ENCODE results near the gene CARD9. TPM values are rescaled to one million over a fixed set of nuclear protein-coding genes. Genes with fewer than 3 reads are reported as not detected.

The CARD9 gene
- total RNA-seq, 1 donor from 2014 or later = 15.0 TPM

DNA sequence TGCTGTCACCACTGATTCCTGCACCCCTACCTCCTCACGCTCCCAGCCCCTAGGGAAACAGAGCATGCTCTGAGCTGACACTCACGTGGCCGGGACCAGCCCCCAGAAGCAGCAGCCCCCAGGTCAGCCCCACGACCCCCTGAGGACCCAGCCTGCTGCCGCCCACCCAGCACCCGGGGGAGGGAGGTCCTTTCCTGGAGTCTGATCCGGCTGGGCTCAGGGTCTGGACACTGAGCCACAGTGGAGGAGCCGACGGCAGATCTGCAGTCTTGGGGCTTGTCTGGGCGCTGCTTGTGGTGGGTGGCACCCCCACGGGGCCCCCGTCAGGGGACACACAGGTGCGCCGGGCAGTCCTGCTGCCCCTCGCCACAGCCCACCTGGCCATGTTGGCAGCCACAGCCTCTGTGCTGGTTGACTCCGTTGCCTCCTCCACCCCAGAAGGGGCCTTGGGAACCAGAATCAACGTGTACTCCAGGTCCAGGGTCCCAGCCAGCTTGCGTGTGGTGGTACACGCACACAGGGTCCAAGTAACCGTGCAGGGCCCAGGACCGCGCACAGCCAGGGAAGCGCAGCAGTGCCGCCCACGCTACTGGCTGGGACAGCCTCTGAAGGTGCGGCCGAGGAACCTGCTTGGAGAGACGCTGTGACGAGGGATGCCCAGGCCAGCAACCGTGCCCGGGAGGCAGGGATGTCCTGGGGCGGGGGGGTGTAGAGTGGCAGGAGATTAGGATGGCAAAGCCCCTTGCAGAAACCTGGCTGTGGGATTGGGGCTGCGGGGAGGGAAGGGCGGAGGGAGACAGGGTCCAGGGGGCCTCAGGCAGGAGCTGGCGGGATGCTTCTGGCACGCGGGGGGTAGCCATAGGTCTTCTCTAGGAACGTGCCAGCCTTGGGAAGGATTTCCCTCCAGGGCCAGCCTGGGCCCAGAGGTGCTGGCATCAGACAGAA, 13.4 kb downstream of the CARD9 start:
- no peak for TF ChIP-seq CTCF (IDR thresholded peaks at IDR 0.05)
- Histone ChIP-seq H3K27me3 (ENCODE audit: low read depth) (no peaks in the 10 kb centered on the region), H3K27ac (no peak overlapping the region), H3K36me3 (peaks cover 10% of the 10 kb centered on the region), H3K4me3 (no peak overlapping the region), H3K9me3 (no peaks in the 10 kb centered on the region), H3K4me1 (peaks cover 28% of the 10 kb centered on the region)
- no peak for DNase-seq
- intact Hi-C loops (cut with DNase I) = no loop called here
- no peak for ATAC-seq

GRCh38 chr9:136358888-136359287, 14.6 kb downstream of the CARD9 start:
- Histone ChIP-seq H3K9me3 (no peaks in the 10 kb centered on the region), H3K27me3 (ENCODE audit: low read depth) (no peaks in the 10 kb centered on the region), H3K4me1 (peaks cover 32% of the 10 kb centered on the region), H3K27ac (no peak overlapping the region), H3K4me3 (no peak overlapping the region), H3K36me3 (peaks cover 10% of the 10 kb centered on the region)
- TF ChIP-seq CTCF (IDR thresholded peaks at IDR 0.05) = no peak
- DNase-seq (no peak), ATAC-seq (no peak)
- intact Hi-C loops (cut with DNase I) = no loop called here

DNA sequence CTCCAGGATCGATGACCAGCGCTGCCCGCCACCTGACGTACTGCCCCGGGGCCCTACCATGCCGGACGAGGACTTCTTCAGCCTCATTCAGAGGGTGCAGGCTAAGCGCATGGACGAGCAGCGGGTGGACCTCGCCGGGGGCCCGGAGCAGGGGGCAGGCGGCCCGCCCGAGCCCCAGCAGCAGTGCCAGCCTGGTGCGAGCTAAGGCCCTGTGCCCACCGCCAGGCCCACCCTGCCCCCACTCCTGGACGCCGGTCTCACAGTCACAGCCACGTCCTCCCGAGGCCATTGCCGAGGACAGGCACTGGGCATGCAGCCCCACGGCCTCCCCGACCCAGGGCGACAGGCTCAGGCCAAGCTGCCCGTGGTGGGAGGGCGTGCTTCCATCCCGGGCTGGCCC, 15.5 kb downstream of the CARD9 start:
- DNase-seq (no peak), ATAC-seq (no peak)
- peaks cover 32% of the 10 kb centered on the region for H3K4me1 ChIP-seq
- no peak overlapping the region for H3K27ac ChIP-seq
- no peak overlapping the region for H3K4me3 ChIP-seq
- no peaks in the 10 kb centered on the region for H3K9me3 ChIP-seq
- intact Hi-C loops (cut with DNase I) = no loop called here
- TF ChIP-seq CTCF (IDR thresholded peaks at IDR 0.05) = no peak
- peaks cover 10% of the 10 kb centered on the region for H3K36me3 ChIP-seq
- no peaks in the 10 kb centered on the region for H3K27me3 ChIP-seq (ENCODE audit: low read depth)

GRCh38 chr9:136357202-136357725, 16.2 kb downstream of the CARD9 start:
- intact Hi-C loops (cut with DNase I) = no loop called here
- no peaks in the 10 kb centered on the region for H3K9me3 ChIP-seq
- TF ChIP-seq CTCF (IDR thresholded peaks at IDR 0.05) = no peak
- H3K27ac ChIP-seq = no peak overlapping the region
- no peak overlapping the region for H3K4me3 ChIP-seq
- peaks cover 10% of the 10 kb centered on the region for H3K36me3 ChIP-seq
- ATAC-seq (no peak), DNase-seq (no peak)
- H3K4me1 ChIP-seq = peaks cover 30% of the 10 kb centered on the region
- no peaks in the 10 kb centered on the region for H3K27me3 ChIP-seq (ENCODE audit: low read depth)

DNA sequence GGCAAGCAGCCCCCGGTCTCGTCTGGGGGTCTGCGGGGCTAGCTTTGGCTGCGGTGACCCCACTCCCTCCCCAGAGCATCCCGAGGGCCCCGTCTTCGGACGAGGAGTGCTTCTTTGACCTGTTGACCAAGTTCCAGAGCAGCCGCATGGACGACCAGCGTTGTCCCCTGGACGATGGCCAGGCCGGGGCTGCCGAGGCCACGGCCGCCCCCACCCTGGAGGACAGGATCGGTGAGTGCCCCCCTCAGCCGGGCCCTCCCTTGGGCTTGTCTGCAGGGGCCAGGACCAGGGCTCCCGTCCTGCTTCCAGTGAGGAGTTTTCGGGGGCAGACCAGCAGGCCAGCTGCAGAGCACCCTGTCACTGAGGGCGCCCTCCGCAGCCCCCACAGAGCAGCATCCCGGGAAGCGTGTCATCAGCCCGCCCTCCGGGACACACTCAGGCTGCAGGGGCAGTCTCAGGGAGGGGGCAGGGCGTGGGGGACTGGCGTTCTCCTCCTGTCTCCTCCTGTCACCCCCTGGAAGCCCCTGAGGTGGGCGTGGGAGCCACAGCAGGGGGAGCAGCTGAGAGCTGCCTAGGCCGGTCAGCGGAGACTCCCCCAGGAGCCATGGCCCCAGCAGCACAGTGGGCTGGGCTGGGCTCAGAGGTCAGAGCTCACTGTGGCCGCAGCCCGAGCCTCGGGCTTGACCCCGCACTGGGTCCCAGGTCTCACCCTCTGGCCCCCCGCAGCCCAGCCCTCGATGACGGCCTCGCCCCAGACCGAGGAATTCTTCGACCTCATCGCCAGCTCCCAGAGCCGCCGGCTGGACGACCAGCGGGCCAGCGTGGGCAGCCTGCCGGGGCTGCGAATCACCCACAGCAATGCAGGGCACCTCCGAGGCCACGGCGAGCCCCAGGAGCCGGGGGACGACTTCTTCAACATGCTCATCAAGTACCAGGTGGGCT, 17.6 kb downstream of the CARD9 start:
- Histone ChIP-seq H3K9me3 (no peaks in the 10 kb centered on the region), H3K27ac (no peak overlapping the region), H3K36me3 (peaks cover 10% of the 10 kb centered on the region), H3K4me3 (no peak overlapping the region), H3K4me1 (peaks cover 17% of the 10 kb centered on the region), H3K27me3 (ENCODE audit: low read depth) (no peaks in the 10 kb centered on the region)
- intact Hi-C loops (cut with DNase I) = no loop called here
- ATAC-seq = no peak
- TF ChIP-seq CTCF (IDR thresholded peaks at IDR 0.05) = no peak
- DNase-seq = no peak
